PC-3 (cell line): ENCODE data around the gene CASQ2. TPM values are rescaled to one million over a fixed set of nuclear protein-coding genes. Genes with fewer than 3 reads are reported as not detected.

Experiments
- ATAC-seq: fragments of 200-7000 bp; cut with Tn5 transposase; 2 replicates; pipeline ENCODE4 v1.9.1; 2020; ENCODE audit warnings: mild to moderate bottlenecking, moderate library complexity
- BruUV-seq: library from RNA; stranded (reverse); fragments of 400-500 nt; replicated peaks from 2 replicates; lab custom pipeline; 2021; lab: Mats Ljungman, UMichigan
- CTCF ChIA-PET: fragments of 300-600 bp; sonication (Branson Sonifier 250); formaldehyde crosslinking; loops from one replicate; lab custom pipeline; 2022; ENCODE audit warnings: antibody characterized with exemption; lab: Charles Lee
- POLR2A ChIA-PET: fragments of 300-600 bp; sonication (Branson Sonifier 250); formaldehyde crosslinking; loops from one replicate; lab custom pipeline; 2022; ENCODE audit warnings: antibody characterized with exemption; ENCODE audit not compliant: unreplicated experiment; lab: Charles Lee
- DNase-seq: peaks from one replicate; pipeline ENCODE4 v3.0.0-alpha.2; 2015
- H2AFZ ChIP-seq: fragments of 300-600 bp; sonication (generic); 2 replicates; pipeline ENCODE4 v1.6.0; 2016; ENCODE audit warnings: antibody characterized with exemption, low read length
- H3F3A ChIP-seq: fragments of 300-600 bp; sonication (generic); one replicate; pipeline ENCODE4 v1.6.0; 2017; ENCODE audit warnings: antibody characterized with exemption, low read length, control low read depth, mild to moderate bottlenecking; ENCODE audit not compliant: unreplicated experiment
- H3K27ac ChIP-seq: fragments of 300-600 bp; sonication (generic); 2 replicates; pipeline ENCODE4 v1.5.1; 2016; ENCODE audit warnings: mild to moderate bottlenecking, low read length
- H3K27me3 ChIP-seq: fragments of 300-600 bp; sonication (generic); 2 replicates; pipeline ENCODE4 v1.6.1; 2016; ENCODE audit warnings: low read length, mixed read lengths
- H3K36me3 ChIP-seq: fragments of 300-600 bp; sonication (generic); 2 replicates; pipeline ENCODE4 v1.6.1; 2016; ENCODE audit warnings: low read depth, mixed run types, low read length, mixed read lengths
- H3K4me1 ChIP-seq: fragments of 300-600 bp; sonication (generic); 2 replicates; pipeline ENCODE4 v1.5.1; 2016; ENCODE audit warnings: low read length; ENCODE audit not compliant: insufficient read depth
- H3K4me2 ChIP-seq: fragments of 300-600 bp; sonication (generic); 2 replicates; pipeline ENCODE4 v1.6.0; 2016; ENCODE audit warnings: low read length
- H3K4me3 ChIP-seq: fragments of 300-600 bp; sonication (generic); 2 replicates; pipeline ENCODE4 v1.5.1; 2016; ENCODE audit warnings: mild to moderate bottlenecking, low read length, mixed read lengths
- H3K79me2 ChIP-seq: fragments of 300-600 bp; sonication (generic); 2 replicates; pipeline ENCODE4 v1.6.1; 2017; ENCODE audit warnings: low read length, mixed read lengths
- H3K9ac ChIP-seq: fragments of 300-600 bp; sonication (generic); 2 replicates; pipeline ENCODE4 v1.6.0; 2016; ENCODE audit warnings: mild to moderate bottlenecking, low read length
- H3K9me2 ChIP-seq: fragments of 300-600 bp; sonication (generic); replicated peaks from 2 replicates; pipeline ENCODE4 v1.6.1; 2016; ENCODE audit warnings: mixed run types, low read length, mixed read lengths
- H3K9me3 ChIP-seq: fragments of 300-600 bp; sonication (generic); 2 replicates; pipeline ENCODE4 v1.6.1; 2016; ENCODE audit warnings: low read length, mixed read lengths
- H4K20me1 ChIP-seq: fragments of 300-600 bp; sonication (generic); 2 replicates; pipeline ENCODE4 v1.6.1; 2016; ENCODE audit warnings: low read length, mixed read lengths
- CTCF ChIP-seq: fragments of 300-600 bp; sonication (generic); conservative IDR thresholded peaks from 2 replicates; pipeline ENCODE4 v1.5.1; 2017; ENCODE audit warnings: antibody characterized with exemption, low read depth, mild to moderate bottlenecking, low read length
- EZH2 ChIP-seq: fragments of 300-600 bp; sonication (generic); IDR thresholded peaks from one replicate; pipeline ENCODE4 v1.6.1; 2017; ENCODE audit warnings: antibody characterized with exemption, mild to moderate bottlenecking, low read length; ENCODE audit not compliant: unreplicated experiment
- EZH2phosphoT487 ChIP-seq: fragments of 300-600 bp; sonication (generic); IDR thresholded peaks from 2 replicates; pipeline ENCODE4 v1.6.1; 2018; ENCODE audit warnings: mild to moderate bottlenecking, antibody characterized with exemption, low read length, borderline replicate concordance
- intact Hi-C: fragments of 100-400 bp; cut with micrococcal nuclease; formaldehyde crosslinking; loops from 2 replicates; pipeline ENCODE4 v1.9.0; 2023
- total RNA-seq: library from RNA; depleted of rRNA; stranded (reverse); fragments of >200 nt; gene quantifications from 2 replicates; pipeline ENCODE4 v1.2.3, GENCODE V29; 2014

The CASQ2 gene
- total RNA-seq, 1 experiment from 2014 or later = not detected

- no peaks in the 10 kb centered on the region for H3K27me3 ChIP-seq
- no peaks in the 10 kb centered on the region for H3F3A ChIP-seq
- ATAC-seq (no peak), DNase-seq (no peak)
- peaks cover 44% of the 10 kb centered on the region for H3K79me2 ChIP-seq
- no peak overlapping the region for H3K4me2 ChIP-seq
- H4K20me1 ChIP-seq = 0 out of 2 replicates have a peak, but pooled peaks cover 6% of the 10 kb centered on the region
- H3K4me1 ChIP-seq = no peaks in the 10 kb centered on the region
- POLR2A ChIA-PET = no interaction called here
- BruUV-seq = no TSS peak
- TF ChIP-seq CTCF = no peak
- TF ChIP-seq EZH2phosphoT487 = no peak
- TF ChIP-seq EZH2 = no peak
- H3K4me3 ChIP-seq = no peak overlapping the region
- peaks cover 48% of the 10 kb centered on the region for H3K36me3 ChIP-seq
- CTCF ChIA-PET = no interaction called here
- intact Hi-C loops = no loop called here
- H3K27ac ChIP-seq = no peak overlapping the region
- H2AFZ ChIP-seq = no peak overlapping the region
- no peak overlapping the region for H3K9ac ChIP-seq
- H3K9me2 ChIP-seq = no peaks in the 10 kb centered on the region
- H3K9me3 ChIP-seq = no peaks in the 10 kb centered on the region
These were observed 111.9 kb downstream of the CASQ2 start for GRCh38 chr1:115656461-115657077.

DNA sequence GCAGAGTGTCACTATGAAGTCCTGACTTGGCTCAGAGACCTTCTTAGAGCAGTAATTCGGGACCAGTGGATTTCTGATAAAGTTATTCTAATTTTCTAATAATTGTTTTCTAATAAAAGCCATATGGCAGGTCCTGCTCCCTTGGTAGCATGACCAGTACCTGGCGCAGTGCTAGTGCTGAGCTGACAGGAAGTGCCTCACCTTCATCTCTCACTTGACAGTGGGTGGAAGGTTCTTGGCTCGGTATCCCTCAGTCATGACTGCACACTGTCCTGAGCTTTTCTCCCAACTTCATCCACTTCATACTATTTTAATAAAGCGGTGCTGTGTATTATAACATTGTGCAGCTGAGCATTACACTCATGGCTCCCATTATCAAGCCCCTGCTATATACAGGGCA lies 112.6 kb downstream of the CASQ2 start:
- DNase-seq (no peak), ATAC-seq (no peak)
- POLR2A ChIA-PET = no interaction called here
- H3K9me3 ChIP-seq = no peaks in the 10 kb centered on the region
- H3K4me3 ChIP-seq = no peak overlapping the region
- H3K27ac ChIP-seq = no peak overlapping the region
- no TSS peak for BruUV-seq
- TF ChIP-seq CTCF = no peak
- TF ChIP-seq EZH2 = no peak
- no peak for TF ChIP-seq EZH2phosphoT487
- H3K9me2 ChIP-seq = no peaks in the 10 kb centered on the region
- no peak overlapping the region for H3K4me2 ChIP-seq
- H3F3A ChIP-seq = no peaks in the 10 kb centered on the region
- no peaks in the 10 kb centered on the region for H3K27me3 ChIP-seq
- no peaks in the 10 kb centered on the region for H3K4me1 ChIP-seq
- 0 out of 2 replicates have a peak, but pooled peaks cover 6% of the 10 kb centered on the region for H4K20me1 ChIP-seq
- no peak overlapping the region for H2AFZ ChIP-seq
- H3K9ac ChIP-seq = no peak overlapping the region
- H3K36me3 ChIP-seq = peaks cover 46% of the 10 kb centered on the region
- intact Hi-C loops = no loop called here
- CTCF ChIA-PET = no interaction called here
- peaks cover 49% of the 10 kb centered on the region for H3K79me2 ChIP-seq

- ATAC-seq (no peak), DNase-seq (no peak)
- Histone ChIP-seq H3K79me2 (peaks cover 55% of the 10 kb centered on the region), H3K9ac (no peak overlapping the region), H3K9me3 (no peaks in the 10 kb centered on the region), H3K27me3 (no peaks in the 10 kb centered on the region), H2AFZ (no peak overlapping the region), H3K4me2 (no peak overlapping the region), H3F3A (no peaks in the 10 kb centered on the region), H3K9me2 (no peaks in the 10 kb centered on the region), H3K36me3 (peaks cover 42% of the 10 kb centered on the region), H3K4me1 (no peaks in the 10 kb centered on the region), H3K4me3 (no peak overlapping the region), H4K20me1 (0 out of 2 replicates have a peak, but pooled peaks cover 6% of the 10 kb centered on the region), H3K27ac (no peak overlapping the region)
- ChIA-PET CTCF (no interaction called here), POLR2A (no interaction called here)
- intact Hi-C loops = no loop called here
- BruUV-seq = no TSS peak
- TF ChIP-seq EZH2phosphoT487 = no peak
- no peak for TF ChIP-seq EZH2
- no peak for TF ChIP-seq CTCF
These were observed 113.2 kb downstream of the CASQ2 start for GRCh38 chr1:115655306-115655663.
